ENCODE data around the gene NCBP3. TPM values are rescaled to one million over a fixed set of nuclear protein-coding genes. Genes with fewer than 3 reads are reported as not detected.
A peak's percentile ranks its signal among the peaks of the same experiment; 100 is the strongest.

NCBP3 gene
- total and polyA plus RNA-seq, 2 of the 4 experiments (the other 2 are of a cell fraction), result 10.8 to 13.5 TPM

GRCh38 chr17:3885271-3885670 lies 39.2 kb upstream of the NCBP3 start:
- Histone ChIP-seq H2BK5ac (ENCODE audit: low read depth, low read length, poor library complexity, severe bottlenecking) (no peak overlapping the region), H3K14ac (replicated peaks; ENCODE audit: low read depth, low read length) (no peak overlapping the region), H2AK9ac (replicated peaks; ENCODE audit: low read depth, low read length, poor library complexity) (peak overlapping the region; percentile 37), H3K9me1 (ENCODE audit: insufficient read depth, low read length) (peaks cover 10% of the 10 kb centered on the region), H2BK120ac (ENCODE audit: low read depth, low read length) (no peak overlapping the region), H3K4me3 (ENCODE audit: insufficient read depth, low read depth, low read length) (no peak overlapping the region), H3K79me1 (ENCODE audit: low read depth in 1 of 2, low read length in 2 of 2) (peaks cover 11 to 38% of the 10 kb centered on the region in 2 experiments; a peak in 3 of 4 replicates), H3K56ac (ENCODE audit: extremely low read depth, insufficient read depth, low read length) (no peak overlapping the region), H2BK20ac (ENCODE audit: low read depth, low read length) (no peak overlapping the region), H3K9me3 (ENCODE audit: control insufficient read depth, insufficient read depth, low read length) (no peaks in the 10 kb centered on the region), H3K4me2 (ENCODE audit: low read depth, low read length) (no peak overlapping the region), H2AFZ (replicated peaks; ENCODE audit: low read length, poor library complexity) (peak overlapping the region; percentile 2), H3K23ac (ENCODE audit: low read depth, low read length) (no peak overlapping the region), H3K27me3 (ENCODE audit: control insufficient read depth, insufficient read depth, low read length) (no peaks in the 10 kb centered on the region), H3K18ac (ENCODE audit: low read depth, low read length) (no peak overlapping the region; the same call in 1 of the 2 replicates), H4K91ac (ENCODE audit: insufficient read depth, low read depth, low read length) (no peak overlapping the region), H3K9ac (ENCODE audit: low read depth, low read length) (no peak overlapping the region), H3K4me1 (ENCODE audit: control insufficient read depth, insufficient read depth, low read length) (peaks cover 32% of the 10 kb centered on the region), H4K5ac (ENCODE audit: low read depth, low read length) (no peak overlapping the region), H2AK5ac (ENCODE audit: low read depth, low read length) (no peak overlapping the region), H3K4ac (ENCODE audit: low read depth, low read length) (0 out of 2 replicates have a peak overlapping the region, but pooled peaks have one; percentile 52), H4K20me1 (ENCODE audit: insufficient read depth, low read length) (no peaks in the 10 kb centered on the region), H4K8ac (ENCODE audit: low read depth in 2 of 2, low read length in 2 of 2) (no peak overlapping the region), H3K27ac (ENCODE audit: insufficient read depth, low read length) (no peak overlapping the region), H3K36me3 (ENCODE audit: control insufficient read depth, insufficient read depth, low read length) (peaks cover 7% of the 10 kb centered on the region; the same call in 1 of the 2 replicates), H2BK15ac (ENCODE audit: low read depth, low read length) (no peak overlapping the region)
- no peak for DNase-seq
- TF ChIP-seq POLR2A (IDR thresholded peaks at IDR 0.05; ENCODE audit: low read depth, low read length) (no peak), FOS (IDR thresholded peaks at IDR 0.05; ENCODE audit: low read depth, low read length) (no peak), CTCF (conservative IDR thresholded peaks at IDR 0.05; ENCODE audit: low read depth, low read length) (no peak), RCOR1 (IDR thresholded peaks at IDR 0.05; ENCODE audit: insufficient replicate concordance, low read length) (no peak), NFE2L2 (IDR thresholded peaks at IDR 0.05; ENCODE audit: low read depth, low read length) (no peak), CHD1 (IDR thresholded peaks at IDR 0.05; ENCODE audit: low read depth, low read length) (no peak), RAD21 (IDR thresholded peaks at IDR 0.05; ENCODE audit: low read length) (no peak), USF2 (IDR thresholded peaks at IDR 0.05; ENCODE audit: low read depth, low read length) (no peak), BHLHE40 (IDR thresholded peaks at IDR 0.05; ENCODE audit: low read depth, low read length) (no peak), MXI1 (IDR thresholded peaks at IDR 0.05; ENCODE audit: borderline replicate concordance, low read depth, low read length) (no peak), MAFK (IDR thresholded peaks at IDR 0.05; ENCODE audit: low read depth, low read length) (no peak), CEBPB (IDR thresholded peaks at IDR 0.05; ENCODE audit: low read depth, low read length) (no peak), SMC3 (IDR thresholded peaks at IDR 0.05; ENCODE audit: low read depth, low read length) (no peak), MAZ (IDR thresholded peaks at IDR 0.05; ENCODE audit: borderline replicate concordance, low read depth, low read length) (no peak), ELK1 (IDR thresholded peaks at IDR 0.05; ENCODE audit: borderline replicate concordance, low read depth, low read length) (no peak)
- POLR2A ChIA-PET (ENCODE audit: unreplicated experiment), result no interaction called here
- in situ Hi-C loops (cut with MboI; ENCODE audit: low sequenced_read_pairs) (no loop called here), dilution Hi-C loops (cut with HindIII; ENCODE audit: low sequenced_read_pairs, unreplicated experiment) (no loop called here), intact Hi-C loops (cut with micrococcal nuclease) (no loop called here)
- ATAC-seq (ENCODE audit: low read depth), result no peak
- CTCF ChIA-PET, result interaction anchor here (1.1 to 2.4 kb wide), 3 partner anchors 29 to 148 kb away, joined by 3 to 6 read pairs (median 5); no protein-coding TSS in a partner anchor
- WGBS, 2 experiments (ENCODE audit: extremely low coverage in 2 of 2, insufficient read length in 1 of 2), result 50% methylated on average over 2 of the region's 14 CpGs; no CpG with 5 or more reads in 1 of the 2 experiments
- no TSS peak for BruUV-seq (replicated peaks)

Measured in IMR-90 (cell line).